HG02588 (cell line): ENCODE measurements around the gene ZSCAN2.
A peak's percentile ranks its signal among the peaks of the same experiment; 100 is the strongest.
"Not testable (repeated sequence)": the region's sequence is repeated elsewhere in the genome, so short reads cannot be mapped to it uniquely, and the experiment has no call there.

Experiments
- ATAC-seq: cut with Tn5 transposase; IDR thresholded peaks from one replicate; pipeline ENCODE4 v1.9.1; 2021; ENCODE audit warnings: mild to moderate bottlenecking, moderate library complexity; ENCODE audit not compliant: unreplicated experiment

Gene ZSCAN2

GRCh38 chr15:84634228-84634837 lies 33.5 kb downstream of the ZSCAN2 start:
- no peak for ATAC-seq

DNA sequence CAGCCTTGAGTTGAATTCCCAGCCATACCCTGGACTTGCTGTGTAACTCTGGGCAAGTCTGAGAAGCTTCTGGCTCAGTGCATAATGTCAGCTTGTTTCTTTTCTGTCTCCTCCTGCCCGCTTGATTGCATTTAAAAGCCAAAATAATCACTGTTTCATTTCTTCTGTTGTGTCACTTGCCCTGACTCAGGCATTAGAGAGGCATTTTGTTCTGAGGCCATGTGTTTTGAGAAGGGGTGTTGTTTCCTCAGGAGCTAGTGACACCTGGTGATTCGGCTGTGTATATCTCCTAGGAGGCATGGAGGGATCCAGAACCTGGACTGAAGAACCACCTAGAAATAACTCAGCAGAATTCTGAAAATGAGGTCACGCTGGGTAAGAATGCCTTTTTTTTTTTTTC lies 37.3 kb downstream of the ZSCAN2 start:
- ATAC-seq: no peak

DNA sequence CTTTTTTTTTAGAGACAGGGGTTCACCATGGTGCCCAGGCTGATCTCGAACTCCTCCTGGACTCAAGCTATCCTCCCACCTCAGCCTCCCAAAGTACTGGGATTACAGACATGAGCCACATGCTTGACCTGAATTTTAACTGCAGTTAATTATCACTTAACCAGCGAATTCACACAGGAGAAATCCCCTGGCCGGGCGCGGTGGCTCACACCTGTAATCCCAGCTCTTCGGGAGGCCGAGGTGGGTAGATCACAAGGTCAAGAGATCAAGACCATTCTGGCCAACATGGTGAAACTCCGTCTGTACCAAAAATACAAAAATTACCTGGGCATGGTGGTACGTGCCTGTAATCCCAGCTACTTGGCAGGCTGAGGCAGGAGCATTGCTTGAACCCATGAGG lies 41.1 kb downstream of the ZSCAN2 start:
- ATAC-seq: not testable (repeated sequence)

- ATAC-seq: not testable (repeated sequence)
These were observed 41.8 kb downstream of the ZSCAN2 start for GRCh38 chr15:84642640-84643039.

DNA sequence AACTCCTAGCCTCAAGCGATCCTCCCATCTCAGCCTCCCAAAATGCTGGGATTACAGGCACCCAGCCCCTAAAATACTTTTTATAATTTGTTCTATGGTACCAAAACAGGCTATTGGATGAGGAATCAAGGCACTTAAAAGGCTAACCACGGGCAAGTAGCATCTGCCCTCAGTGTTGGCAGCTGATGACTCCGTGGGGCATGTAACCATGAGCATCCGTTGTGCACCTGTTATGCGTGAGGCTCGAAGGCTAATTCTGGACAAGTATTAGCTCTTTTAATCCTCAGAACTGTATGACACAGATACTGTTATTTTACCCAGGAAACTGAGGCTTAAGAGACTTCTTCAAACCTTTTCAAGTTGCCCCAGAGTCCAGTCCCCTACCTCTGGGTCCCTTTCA lies 43.0 kb downstream of the ZSCAN2 start:
- ATAC-seq: no peak

GRCh38 chr15:84645496-84645895 lies 44.7 kb downstream of the ZSCAN2 start:
- no peak for ATAC-seq

DNA sequence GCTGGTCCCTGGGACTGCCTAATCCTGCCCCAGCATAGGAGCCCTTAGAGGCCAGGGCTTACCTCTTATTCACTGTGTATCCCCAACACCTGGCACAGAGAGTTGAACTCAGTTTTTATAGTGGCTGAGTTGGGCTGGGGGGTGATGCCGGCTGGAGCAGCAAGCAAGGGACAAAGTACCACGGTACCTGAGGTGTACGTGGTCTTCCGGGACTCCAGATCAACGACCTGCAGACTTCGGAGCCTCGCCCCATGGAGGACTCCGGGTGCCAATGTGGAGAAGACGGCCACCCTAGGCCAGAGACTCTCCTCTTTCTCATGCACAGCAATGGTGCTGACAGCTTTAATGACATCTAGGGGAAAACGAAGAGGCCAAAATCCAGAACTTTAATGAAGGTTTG lies 45.2 kb downstream of the ZSCAN2 start:
- no peak for ATAC-seq

- no peak for ATAC-seq
These were observed 46.9 kb downstream of the ZSCAN2 start for GRCh38 chr15:84647726-84648125.

GRCh38 chr15:84648539-84648938 lies 47.7 kb downstream of the ZSCAN2 start:
- no peak for ATAC-seq

- no peak for ATAC-seq
These were observed 48.9 kb downstream of the ZSCAN2 start for GRCh38 chr15:84649706-84650105.

- ATAC-seq: no peak
These were observed 52.7 kb downstream of the ZSCAN2 start for GRCh38 chr15:84653584-84653909.

GRCh38 chr15:84653910-84654688 lies 53.3 kb downstream of the ZSCAN2 start, which contains the start of gene WDR73:
TSS of gene WDR73 (minus strand) at chr15:84654283. CDS start at chr15:84654274, 9 bp downstream.
- peak; percentile 82 for ATAC-seq

DNA sequence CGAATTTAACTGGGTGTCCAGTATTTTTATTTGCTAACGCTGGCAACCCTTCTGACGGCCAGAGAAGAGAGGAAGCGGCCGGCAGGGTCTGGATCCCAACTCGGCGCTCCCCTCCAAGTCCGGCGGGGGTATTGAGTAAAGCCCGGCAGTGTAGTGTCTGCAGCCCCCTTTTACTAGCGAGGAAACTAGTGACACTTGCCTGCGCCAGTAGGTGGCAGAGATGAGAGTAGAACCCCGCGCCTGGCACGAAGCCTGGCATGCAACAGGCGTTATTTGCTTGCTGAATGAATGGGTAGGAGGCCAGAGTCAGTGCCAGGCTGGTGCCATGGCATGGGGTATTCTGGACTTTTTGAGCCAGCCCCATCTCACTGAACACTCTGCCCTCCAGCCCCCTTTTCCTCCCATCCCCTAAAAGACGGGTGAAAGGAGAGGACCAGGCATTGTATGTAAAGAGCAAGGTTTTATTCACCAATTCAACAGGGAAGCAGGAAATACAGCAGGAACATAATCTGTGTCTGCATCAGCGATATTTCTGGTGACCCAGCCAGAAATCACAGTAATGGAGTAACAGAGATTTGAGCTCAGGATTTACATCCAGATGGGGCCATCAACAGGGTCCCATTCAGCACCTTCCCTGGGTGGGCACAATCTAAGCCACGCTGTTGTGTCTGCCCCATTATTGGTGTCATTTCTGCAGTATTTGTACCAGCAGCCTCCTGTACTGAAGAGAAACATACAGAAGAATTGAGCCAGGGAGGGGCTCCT lies 54.1 kb downstream of the ZSCAN2 start:
- ATAC-seq: no peak

DNA sequence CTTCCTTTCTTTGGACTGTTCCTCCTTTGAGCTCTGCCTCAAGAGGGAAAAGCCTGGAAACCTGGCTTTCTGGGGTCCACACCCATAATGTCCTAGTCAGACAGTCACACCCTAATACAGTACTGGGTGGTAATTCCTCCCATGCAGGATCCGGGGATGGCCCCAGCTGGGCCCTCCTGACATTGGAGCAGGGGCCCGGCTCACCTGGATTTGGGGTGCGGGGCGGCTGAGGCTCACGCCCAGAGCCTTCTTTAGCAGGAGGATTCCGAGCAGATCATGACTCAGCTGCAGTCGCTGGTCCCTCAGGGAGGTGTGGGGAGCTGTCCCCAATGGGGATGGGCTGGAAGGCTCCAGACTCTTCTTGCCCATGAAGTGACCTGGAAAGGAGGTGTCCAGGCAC lies 56.2 kb downstream of the ZSCAN2 start:
- no peak for ATAC-seq

- no peak for ATAC-seq
These were observed 56.9 kb downstream of the ZSCAN2 start for GRCh38 chr15:84657748-84658079.

DNA sequence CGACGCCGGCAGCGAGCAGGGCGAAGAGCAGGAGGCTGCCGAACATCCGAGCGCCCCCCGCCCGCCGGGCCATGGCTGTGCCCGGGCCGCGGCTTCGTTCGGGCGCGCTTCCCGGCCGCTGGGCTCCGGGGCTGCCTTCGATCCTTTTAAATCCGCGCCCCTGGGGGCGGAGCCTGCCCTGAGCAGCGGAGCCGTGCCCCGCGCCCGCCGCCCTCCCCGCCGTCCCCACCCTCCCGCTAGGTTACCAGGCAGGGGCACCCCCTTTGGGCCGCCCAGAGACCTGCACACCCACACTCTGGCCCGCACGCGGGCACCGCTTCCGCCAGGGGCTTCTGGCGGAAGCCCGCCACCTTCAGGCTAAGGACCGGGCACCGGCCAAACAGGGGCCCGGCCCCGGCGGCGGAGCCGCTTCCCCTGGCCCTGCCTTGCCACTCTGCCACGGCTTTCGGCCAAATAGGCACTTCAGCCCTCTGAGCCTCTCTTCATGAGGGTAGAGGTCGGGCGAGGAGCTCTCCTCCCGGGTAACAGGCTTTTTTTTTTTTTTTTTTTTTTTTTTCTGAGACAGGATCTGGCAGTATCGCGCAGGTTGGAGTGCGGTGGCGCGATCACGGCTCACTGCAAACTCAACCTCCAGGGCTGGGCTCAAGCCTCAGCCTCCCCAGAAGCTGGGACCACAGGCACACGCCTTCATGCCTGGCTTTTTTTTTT lies 57.4 kb downstream of the ZSCAN2 start, which contains the start of gene NMB:
NMB (minus strand) TSS at position 120 of the 708 bp plus-strand sequence; CDS start at position 73, 47 bp downstream.
- peak; percentile 61 for ATAC-seq

DNA sequence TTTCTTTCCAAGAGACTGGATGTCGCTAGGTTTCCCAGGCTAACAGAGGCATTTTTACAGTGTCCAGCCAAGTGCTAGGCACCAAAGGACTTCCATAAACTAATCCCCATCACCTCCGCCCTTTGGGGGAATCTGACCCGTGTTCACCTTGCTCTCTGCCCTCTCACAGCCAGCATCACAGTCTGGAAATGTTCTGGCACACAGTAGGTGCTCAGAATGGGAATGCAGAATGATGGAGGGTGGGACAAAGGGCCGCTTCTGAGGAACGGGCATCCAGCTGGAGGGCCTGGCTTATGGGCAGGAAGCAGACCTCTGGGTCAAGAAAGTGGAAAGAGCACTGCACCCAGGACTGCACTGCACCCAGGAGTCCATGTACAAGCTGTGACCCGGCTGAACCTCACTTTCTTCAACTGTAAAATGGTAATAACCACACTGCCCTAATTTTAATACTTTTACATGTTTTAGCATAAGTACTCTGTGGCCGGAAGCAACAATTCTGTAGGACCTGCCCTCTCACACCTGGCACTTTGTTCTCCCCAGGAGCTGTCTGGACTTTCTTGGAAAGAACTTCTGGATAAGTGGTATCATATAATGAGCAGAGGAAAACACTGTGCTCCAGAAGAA lies 58.1 kb downstream of the ZSCAN2 start:
- ATAC-seq: no peak

GRCh38 chr15:84659904-84660781 lies 59.3 kb downstream of the ZSCAN2 start:
- no peak for ATAC-seq

DNA sequence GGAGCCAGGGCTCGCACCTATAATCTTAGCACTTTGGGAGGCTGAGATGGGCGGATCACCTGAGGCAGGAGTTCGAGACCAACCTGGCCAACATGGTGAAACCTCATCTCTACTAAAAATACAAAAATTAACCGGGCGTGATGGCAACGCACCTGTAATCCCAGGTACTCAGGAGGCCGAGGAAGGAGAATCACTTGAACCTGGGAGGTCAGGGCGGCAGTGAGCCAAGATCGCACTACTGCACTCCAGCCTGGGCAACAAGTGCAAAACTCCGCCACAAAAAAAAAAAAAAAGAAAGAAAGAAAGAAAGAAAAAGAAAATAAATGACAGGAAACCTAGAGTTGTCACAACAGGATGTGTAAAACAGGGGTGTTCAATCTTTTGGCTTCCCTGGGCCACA lies 60.2 kb downstream of the ZSCAN2 start:
- no peak for ATAC-seq

DNA sequence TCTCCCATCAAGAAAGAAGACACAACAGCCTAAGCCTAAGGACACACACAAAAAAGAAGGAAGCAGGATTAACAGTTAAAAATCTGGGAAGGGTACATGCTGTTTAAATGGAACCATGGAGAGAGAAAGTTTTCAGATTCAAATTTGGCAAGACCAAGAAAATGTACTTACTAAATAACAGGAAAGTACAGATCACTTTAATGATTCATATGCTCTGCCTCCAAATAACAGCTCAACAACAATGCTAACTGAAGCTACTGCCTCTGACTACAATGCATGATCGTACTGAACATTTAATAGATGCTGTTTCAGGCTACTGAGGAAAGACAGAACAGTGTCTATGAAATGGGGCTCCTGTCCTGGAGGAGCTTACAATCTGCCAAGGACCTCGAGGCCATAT lies 65.6 kb downstream of the ZSCAN2 start:
- no peak for ATAC-seq
